Endodermal cell (in vitro differentiated cells): ENCODE measurements around the gene SPRYD3. TPM values are rescaled to one million over a fixed set of nuclear protein-coding genes. Genes with fewer than 3 reads are reported as not detected.

ENCODE experiments used
- DNase-seq: peaks from one replicate; pipeline ENCODE4 v3.0.0-alpha.2; 2017
- H3K27ac ChIP-seq: 2 replicates; pipeline ENCODE4 v1.5.1; 2013; ENCODE audit warnings: mild to moderate bottlenecking, low read depth, low read length, moderate library complexity
- H3K27me3 ChIP-seq: 2 replicates; pipeline ENCODE4 v1.6.1; 2013; ENCODE audit warnings: mild to moderate bottlenecking, low read length, moderate library complexity; ENCODE audit not compliant: insufficient read depth, control insufficient read depth, poor library complexity, severe bottlenecking
- H3K36me3 ChIP-seq: 2 replicates; pipeline ENCODE4 v1.7.0; 2013; ENCODE audit warnings: mild to moderate bottlenecking, low read length, moderate library complexity; ENCODE audit not compliant: control insufficient read depth, insufficient read depth
- H3K4me1 ChIP-seq: one replicate; pipeline ENCODE4 v1.7.0; 2013; ENCODE audit warnings: low read length; ENCODE audit not compliant: control insufficient read depth, insufficient read depth
- H3K4me3 ChIP-seq: 2 replicates; pipeline ENCODE4 v1.5.1; 2013; ENCODE audit warnings: mild to moderate bottlenecking, low read length, moderate library complexity
- H3K9ac ChIP-seq: 2 replicates; pipeline ENCODE4 v1.6.1; 2013; ENCODE audit warnings: mild to moderate bottlenecking, low read length, moderate library complexity; ENCODE audit not compliant: poor library complexity, severe bottlenecking; ENCODE audit errors: extremely low read depth
- H3K9me3 ChIP-seq: 2 replicates; pipeline ENCODE4 v1.6.1; 2013; ENCODE audit warnings: mild to moderate bottlenecking, low read length, moderate library complexity; ENCODE audit not compliant: control insufficient read depth
- H3K27ac Mint-ChIP-seq: 2 replicates; pipeline ENCODE4 v1.8.0; 2020; ENCODE audit warnings: mixed read lengths
- H3K27me3 Mint-ChIP-seq: 2 replicates; pipeline ENCODE4 v1.8.0; 2021; ENCODE audit warnings: mild to moderate bottlenecking, mixed read lengths; ENCODE audit not compliant: insufficient read depth
- H3K36me3 Mint-ChIP-seq: 2 replicates; pipeline ENCODE4 v1.8.0; 2020; ENCODE audit warnings: low read depth, mixed read lengths
- H3K4me1 Mint-ChIP-seq: 2 replicates; pipeline ENCODE4 v1.8.0; 2020; ENCODE audit warnings: mixed read lengths
- H3K4me3 Mint-ChIP-seq: 2 replicates; pipeline ENCODE4 v1.8.0; 2020; ENCODE audit warnings: mild to moderate bottlenecking, moderate library complexity, mixed read lengths
- H3K9me3 Mint-ChIP-seq: 2 replicates; pipeline ENCODE4 v1.8.0; 2020; ENCODE audit warnings: mild to moderate bottlenecking, mixed read lengths
- CTCF ChIP-seq: fragments of 200-600 bp; sonication (generic); conservative IDR thresholded peaks from 2 replicates; pipeline ENCODE4 v1.5.0; 2021; ENCODE audit warnings: antibody characterized with exemption, mild to moderate bottlenecking
- WGBS, 2 experiments: methylation state at CpG; one replicate each; pipeline versions ENCODE4 v1.1.5 to v1.1.7; 2013; ENCODE audit warnings: missing lambda C conversion rate in 2 of 2, mixed read lengths in 1 of 2; ENCODE audit not compliant: insufficient coverage in 1 of 2, insufficient read length in 1 of 2; 5-methylcytosine and 5-hydroxymethylcytosine counted together
- total RNA-seq, 2 donors: library from RNA; stranded (reverse); fragmentation: NEBNext Ultra II Directional in 1 of 2; extraction: Animal tissue kit (Norgen Biotek cat#: 25700) in 1 of 2; gene quantifications; 2 replicates in 1 of 2; 3 replicates in 1 of 2; pipeline ENCODE4 v1.2.1, GENCODE V29; 2021

SPRYD3 gene
- total RNA-seq, 2 donors from 2014 or later: 13.0 to 18.4 TPM

- H3K4me1 ChIP-seq: peaks cover 32% of the 10 kb centered on the region
- H3K9ac ChIP-seq: peak overlapping the region; percentile 51
- H3K4me3 Mint-ChIP-seq: peak overlapping the region; percentile 44
- peak overlapping the region; percentile 41 for H3K27ac Mint-ChIP-seq
- no peaks in the 10 kb centered on the region for H3K9me3 ChIP-seq
- peaks cover 5% of the 10 kb centered on the region for H3K36me3 Mint-ChIP-seq
- TF ChIP-seq CTCF: no peak
- H3K36me3 ChIP-seq: peaks cover 16% of the 10 kb centered on the region
- H3K9me3 Mint-ChIP-seq: no peaks in the 10 kb centered on the region
- WGBS, 2 experiments: 76 to 79% methylated on average over 2 of the region's 2 CpGs
- H3K27me3 Mint-ChIP-seq: peaks cover 3% of the 10 kb centered on the region
- H3K4me3 ChIP-seq: peak overlapping the region; percentile 80
- H3K27me3 ChIP-seq: no peaks in the 10 kb centered on the region
- DNase-seq: peak; percentile 63
- peaks cover 44% of the 10 kb centered on the region for H3K4me1 Mint-ChIP-seq
- no peak overlapping the region for H3K27ac ChIP-seq
Measured at GRCh38 chr12:53050426-53051057, 28.6 kb downstream of the SPRYD3 start.

GRCh38 chr12:53049571-53050318 lies 29.4 kb downstream of the SPRYD3 start, which contains the start of gene TNS2:
Gene TNS2, plus strand, starts transcription at chr12:53050065. Its CDS starts 121 bp downstream, at chr12:53050186.
- TF ChIP-seq CTCF: no peak
- 7 to 24% methylated on average over 4 to 19 of the region's 20 CpGs for WGBS, 2 experiments
- H3K36me3 Mint-ChIP-seq: peaks cover 5% of the 10 kb centered on the region
- Histone ChIP-seq H3K4me1 (peaks cover 32% of the 10 kb centered on the region), H3K27me3 (no peaks in the 10 kb centered on the region), H3K36me3 (peaks cover 9% of the 10 kb centered on the region), H3K4me3 (peak within 1 kb of the TSS; percentile 80), H3K9me3 (no peaks in the 10 kb centered on the region), H3K9ac (peak within 1 kb of the TSS; percentile 51), H3K27ac (peak within 1 kb of the TSS; percentile 62)
- peak within 1 kb of the TSS; percentile 44 for H3K4me3 Mint-ChIP-seq
- no peaks in the 10 kb centered on the region for H3K9me3 Mint-ChIP-seq
- peak within 1 kb of the TSS; percentile 76 for H3K27ac Mint-ChIP-seq
- peaks cover 46% of the 10 kb centered on the region for H3K4me1 Mint-ChIP-seq
- DNase-seq: peak; percentile 95
- H3K27me3 Mint-ChIP-seq: peaks cover 11% of the 10 kb centered on the region

GRCh38 chr12:53048780-53049401 lies 30.3 kb downstream of the SPRYD3 start:
- Mint-ChIP-seq H3K36me3 (peaks cover 5% of the 10 kb centered on the region), H3K27ac (peak overlapping the region; percentile 84), H3K4me3 (peak overlapping the region; percentile 44), H3K4me1 (peaks cover 54% of the 10 kb centered on the region), H3K9me3 (no peaks in the 10 kb centered on the region), H3K27me3 (peaks cover 17% of the 10 kb centered on the region)
- Histone ChIP-seq H3K9me3 (no peaks in the 10 kb centered on the region), H3K9ac (no peak overlapping the region), H3K4me1 (peaks cover 39% of the 10 kb centered on the region), H3K36me3 (peaks cover 9% of the 10 kb centered on the region), H3K4me3 (peak overlapping the region; percentile 80), H3K27ac (peak overlapping the region; percentile 62), H3K27me3 (no peaks in the 10 kb centered on the region)
- TF ChIP-seq CTCF: no peak
- peak; percentile 93 for DNase-seq
- 18 to 31% methylated on average over 4 to 6 of the region's 6 CpGs for WGBS, 2 experiments
